Fibroblast of villous mesenchyme (primary cell): ENCODE measurements around the gene ECT2. TPM values are rescaled to one million over a fixed set of nuclear protein-coding genes. Genes with fewer than 3 reads are reported as not detected.
A peak's percentile ranks its signal among the peaks of the same experiment; 100 is the strongest.
"Not testable (repeated sequence)": the region's sequence is repeated elsewhere in the genome, so short reads cannot be mapped to it uniquely, and the experiment has no call there.

ENCODE experiments used
- DNase-seq: peaks from one replicate; pipeline ENCODE4 v3.0.0-alpha.2; 2010; ENCODE audit warnings: low read depth
- H3K4me3 ChIP-seq: 2 replicates; pipeline ENCODE4 v1.5.1; 2011; ENCODE audit warnings: low read depth, mild to moderate bottlenecking, low read length
- CTCF ChIP-seq: IDR thresholded peaks from 2 replicates; pipeline ENCODE4 v1.5.1; 2012; ENCODE audit warnings: low read depth, mild to moderate bottlenecking, low read length; ENCODE audit not compliant: insufficient read depth
- total RNA-seq: library from RNA; depleted of rRNA; stranded (reverse); fragments of >200 nt; gene quantifications from 2 replicates; pipeline ENCODE4 v1.2.3, GENCODE V29; 2012

The ECT2 gene
- total RNA-seq, 1 donor = 73.4 TPM

DNA sequence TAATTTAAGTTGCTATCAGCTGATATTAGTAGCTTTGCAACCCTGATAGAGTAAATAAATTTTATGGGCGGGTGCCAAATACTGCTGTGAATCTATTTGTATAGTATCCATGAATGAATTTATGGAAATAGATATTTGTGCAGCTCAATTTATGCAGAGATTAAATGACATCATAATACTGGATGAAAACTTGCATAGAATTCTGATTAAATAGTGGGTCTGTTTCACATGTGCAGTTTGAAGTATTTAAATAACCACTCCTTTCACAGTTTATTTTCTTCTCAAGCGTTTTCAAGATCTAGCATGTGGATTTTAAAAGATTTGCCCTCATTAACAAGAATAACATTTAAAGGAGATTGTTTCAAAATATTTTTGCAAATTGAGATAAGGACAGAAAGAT is 70.0 kb downstream of the ECT2 start:
- TF ChIP-seq CTCF = no peak
- DNase-seq = no peak
- H3K4me3 ChIP-seq = no peak overlapping the region

GRCh38 chr3:172824229-172824628 is 73.7 kb downstream of the ECT2 start:
- TF ChIP-seq CTCF = no peak
- DNase-seq = no peak
- H3K4me3 ChIP-seq = no peak overlapping the region

DNA sequence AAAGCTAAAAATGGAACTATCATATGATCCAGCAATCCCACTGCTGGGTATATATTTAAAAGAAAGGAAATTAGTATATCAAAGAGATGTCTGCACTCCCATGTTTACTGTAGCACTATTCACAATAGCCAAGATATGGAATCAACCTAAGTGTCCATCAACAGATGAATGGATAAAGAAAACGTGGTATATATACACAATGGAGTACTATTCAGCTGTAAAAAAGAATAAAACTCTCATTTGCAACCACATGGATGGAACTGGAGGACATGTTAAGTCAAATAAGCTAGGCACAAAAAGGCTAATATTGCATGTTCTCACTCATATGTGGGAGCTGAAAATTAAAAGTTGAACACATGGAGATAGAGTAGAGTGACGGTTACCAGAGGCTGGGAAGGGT is 76.7 kb downstream of the ECT2 start:
- DNase-seq, H3K4me3 ChIP-seq: not testable (repeated sequence)

DNA sequence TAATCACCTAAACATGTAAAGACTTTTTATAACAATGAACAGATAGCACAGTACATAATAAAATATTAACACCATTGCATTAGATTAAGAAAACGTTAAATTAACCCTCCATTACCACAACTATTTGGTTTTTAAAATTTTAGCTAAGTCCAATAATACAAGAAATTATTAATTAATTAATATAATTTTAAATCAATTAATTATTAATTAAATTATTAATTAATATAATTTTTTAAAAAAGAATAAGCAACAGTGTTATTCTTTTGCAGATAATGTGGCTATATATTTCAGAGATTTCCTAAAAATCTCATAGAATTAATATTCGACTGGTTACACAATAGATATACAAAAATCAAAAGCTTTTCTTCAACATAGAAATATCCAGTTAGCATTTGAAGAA is 82.5 kb downstream of the ECT2 start:
- TF ChIP-seq CTCF = no peak
- DNase-seq = no peak
- no peak overlapping the region for H3K4me3 ChIP-seq

DNA sequence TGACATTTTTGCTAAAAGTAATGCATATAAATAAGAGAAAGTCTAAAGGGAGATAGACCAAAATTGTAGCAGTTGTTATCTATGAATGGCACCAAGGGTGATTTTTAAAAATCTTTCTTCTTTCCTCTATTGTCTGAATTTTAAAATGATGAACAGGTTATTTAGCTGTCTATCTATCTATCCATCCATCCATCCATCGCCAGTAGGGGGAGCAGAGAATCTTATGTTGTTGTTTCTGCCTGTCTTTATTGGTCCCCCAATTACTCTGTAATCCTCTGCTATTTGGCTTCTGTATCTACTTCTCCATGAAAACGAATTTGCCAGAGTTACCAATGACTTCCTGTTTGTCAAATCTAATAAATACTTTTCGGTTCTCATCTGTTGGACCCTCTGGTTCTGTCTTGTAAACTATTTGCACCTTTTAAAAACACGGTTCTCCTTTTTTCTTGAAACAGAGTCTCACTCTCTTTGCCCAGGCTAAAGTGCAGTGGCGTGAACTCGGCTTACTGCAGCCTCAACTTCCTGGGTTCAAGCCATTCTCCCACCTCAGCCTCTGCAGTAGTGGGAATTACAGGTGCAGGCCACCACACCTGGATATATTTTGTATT is 86.0 kb downstream of the ECT2 start:
- TF ChIP-seq CTCF = peak; percentile 71
- DNase-seq = peak; percentile 54
- no peak overlapping the region for H3K4me3 ChIP-seq

GRCh38 chr3:172839679-172840078 is 89.2 kb downstream of the ECT2 start:
- TF ChIP-seq CTCF = no peak
- no peak overlapping the region for H3K4me3 ChIP-seq

GRCh38 chr3:172840463-172840862 is 89.9 kb downstream of the ECT2 start:
- H3K4me3 ChIP-seq = no peak overlapping the region
- no peak for TF ChIP-seq CTCF
- no peak for DNase-seq

More at GRCh38 chr3:172839679-172840078, 89.2 kb downstream of the ECT2 start:
- DNase-seq = no peak
